T-helper 1 cell treated with Interleukin-12 subunit alpha and Interleukin-12 subunit beta and Interleukin-4 antibody, amounts not matched to agents 30 ng/mL and 1 ng/mL, for 36 hours (primary cell): ENCODE measurements around the gene AOC2. TPM values are rescaled to one million over a fixed set of nuclear protein-coding genes. Genes with fewer than 3 reads are reported as not detected.
"Not testable (repeated sequence)": the region's sequence is repeated elsewhere in the genome, so short reads cannot be mapped to it uniquely, and the experiment has no call there.

Experiments used
- intact Hi-C: fragments of 100-400 bp; cut with micrococcal nuclease; formaldehyde crosslinking; loops from one replicate; pipeline ENCODE4 v1.15.1; 2024
- total RNA-seq: library from RNA; stranded (reverse); gene quantifications from 2 replicates; pipeline ENCODE4 v1.2.3, GENCODE V29; 2022

Gene AOC2
- total RNA-seq, 1 donor from 2014 or later = 2.6 TPM

DNA sequence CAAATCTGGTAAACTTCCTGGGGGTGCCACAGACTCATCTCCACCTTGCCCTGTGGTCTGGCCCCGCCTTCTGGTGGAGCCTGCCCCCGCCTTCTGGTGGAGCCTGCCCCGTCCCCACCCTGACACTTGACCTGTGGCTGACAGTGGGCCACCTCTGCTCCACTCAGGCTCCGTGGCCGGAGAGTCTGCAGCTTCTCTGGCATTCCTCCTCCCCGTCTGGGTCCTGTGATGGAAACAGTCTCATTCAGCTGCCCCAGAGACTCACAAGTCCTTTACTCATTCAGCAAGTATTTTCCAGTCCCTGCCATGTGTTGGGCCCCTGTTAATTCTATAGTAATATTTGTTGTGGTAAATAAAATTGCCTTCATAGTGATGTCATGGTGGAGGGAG lies 35.2 kb downstream of the AOC2 start:
- intact Hi-C loops = no loop called here

DNA sequence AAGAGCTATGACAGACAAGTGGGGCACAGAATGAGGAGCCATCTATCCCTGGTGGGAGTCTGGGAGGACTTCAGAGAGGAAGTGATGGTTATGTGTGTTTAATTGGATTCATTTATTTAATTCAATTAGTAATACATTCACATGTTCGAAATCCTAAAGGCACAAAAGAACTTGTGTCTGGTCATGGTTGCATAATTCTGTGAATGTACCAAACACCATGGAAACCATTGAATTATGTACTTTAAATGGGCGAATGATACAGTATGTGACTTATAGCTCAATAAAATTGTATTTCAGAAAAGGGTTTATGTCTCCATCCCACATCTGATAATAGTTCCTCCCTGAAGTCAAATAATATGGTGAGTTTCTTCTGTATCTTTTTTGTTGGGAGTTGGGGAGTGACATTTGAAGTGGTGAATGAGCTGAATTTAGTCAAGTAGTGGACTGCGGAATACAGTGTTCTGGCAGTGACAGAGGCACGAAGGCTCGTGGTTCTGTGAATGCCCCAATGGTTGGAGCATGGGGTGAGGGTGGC lies 36.5 kb downstream of the AOC2 start:
- intact Hi-C loops = no loop called here

DNA sequence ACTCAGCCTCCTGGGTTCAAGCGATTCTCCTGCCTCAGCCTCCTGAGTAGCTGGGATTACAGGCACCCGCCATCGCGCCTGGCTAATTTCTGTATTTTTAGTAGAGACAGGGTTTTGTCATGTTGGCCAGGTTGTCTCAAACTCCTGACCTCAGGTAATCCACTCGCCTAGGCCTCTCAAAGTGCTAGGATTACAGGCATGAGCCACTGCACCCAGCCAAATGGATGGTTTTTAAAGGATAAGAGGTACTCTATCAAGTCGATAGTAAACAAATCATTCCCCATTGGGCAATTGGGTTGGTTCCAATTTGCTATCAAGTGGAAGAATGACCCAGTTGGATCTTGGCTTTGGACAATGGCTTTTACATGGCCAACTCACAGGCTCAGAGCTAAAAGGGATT lies 37.3 kb downstream of the AOC2 start:
- intact Hi-C loops = not testable (repeated sequence)

DNA sequence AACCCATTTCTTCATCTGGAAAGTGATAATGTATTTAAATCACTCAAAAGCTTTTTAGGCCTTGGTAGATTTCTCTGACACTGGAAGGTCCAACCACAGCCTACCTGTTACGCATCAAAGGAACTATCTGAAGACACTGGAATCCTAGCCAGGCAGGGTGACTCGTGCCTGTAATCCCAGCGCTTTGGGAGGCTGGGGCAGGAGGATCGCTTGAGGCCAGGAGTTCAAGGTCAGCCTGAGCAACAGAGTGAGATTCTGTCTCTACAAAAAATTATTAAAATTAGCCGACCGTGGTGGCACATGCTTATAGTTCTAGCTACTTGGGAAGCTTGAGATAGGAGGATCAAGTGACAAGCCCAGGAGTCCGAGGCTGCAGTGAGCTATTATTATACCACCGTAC lies 37.8 kb downstream of the AOC2 start:
- intact Hi-C loops = no loop called here

DNA sequence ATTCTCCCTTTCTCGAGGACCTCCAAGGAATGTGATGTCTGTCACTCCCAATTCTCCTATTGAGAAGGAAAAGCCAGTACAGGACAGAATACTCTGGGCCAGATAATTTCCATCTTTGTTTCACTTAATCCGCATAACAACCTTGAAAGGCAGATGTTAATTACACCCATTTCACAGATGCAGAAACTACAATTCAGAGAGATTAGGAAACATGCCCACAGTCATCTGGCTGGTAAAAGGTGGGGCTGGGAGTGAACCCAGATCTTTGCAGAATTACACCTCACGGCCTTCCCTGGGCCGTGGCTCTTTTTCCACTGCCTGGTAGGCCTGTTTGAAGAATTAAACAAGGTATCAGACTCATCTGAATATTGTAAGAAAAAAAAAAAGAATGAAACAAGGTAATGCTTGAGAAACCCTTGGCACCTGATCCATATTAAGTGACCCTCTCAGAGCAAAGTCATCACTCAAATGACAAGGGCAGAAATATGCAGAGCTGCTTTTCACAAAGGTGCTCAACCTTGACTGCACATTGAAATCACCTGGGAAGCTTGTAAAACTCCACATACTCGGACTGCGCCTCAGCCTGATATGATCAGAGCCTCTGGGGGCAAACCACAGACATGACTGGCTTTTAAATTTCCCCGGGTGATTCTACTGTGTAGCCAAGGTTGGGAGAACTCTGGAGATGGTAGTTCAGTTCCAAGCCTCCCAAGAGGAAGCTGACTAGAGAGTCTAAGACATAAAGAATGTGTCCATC lies 39.6 kb downstream of the AOC2 start:
- intact Hi-C loops = no loop called here

DNA sequence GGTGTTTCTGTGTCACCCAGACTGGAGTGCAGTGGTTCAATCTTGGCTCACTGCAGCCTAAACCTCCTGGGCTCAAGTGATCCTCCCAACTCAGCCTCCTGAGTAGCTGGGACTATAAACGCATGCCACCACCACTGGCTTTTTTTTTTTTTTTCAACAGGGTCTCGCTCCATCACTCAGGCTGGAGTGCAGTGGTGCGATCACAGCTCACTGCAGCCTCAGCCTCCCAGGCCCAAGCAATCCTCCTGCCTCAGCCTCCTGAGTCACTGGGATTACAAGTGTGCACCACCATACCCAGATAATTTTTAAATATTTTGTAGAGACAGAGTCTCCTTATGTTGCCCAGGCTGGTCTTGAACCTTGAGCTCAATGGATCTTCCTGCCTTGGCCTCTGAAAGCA lies 41.4 kb downstream of the AOC2 start:
- intact Hi-C loops = not testable (repeated sequence)

DNA sequence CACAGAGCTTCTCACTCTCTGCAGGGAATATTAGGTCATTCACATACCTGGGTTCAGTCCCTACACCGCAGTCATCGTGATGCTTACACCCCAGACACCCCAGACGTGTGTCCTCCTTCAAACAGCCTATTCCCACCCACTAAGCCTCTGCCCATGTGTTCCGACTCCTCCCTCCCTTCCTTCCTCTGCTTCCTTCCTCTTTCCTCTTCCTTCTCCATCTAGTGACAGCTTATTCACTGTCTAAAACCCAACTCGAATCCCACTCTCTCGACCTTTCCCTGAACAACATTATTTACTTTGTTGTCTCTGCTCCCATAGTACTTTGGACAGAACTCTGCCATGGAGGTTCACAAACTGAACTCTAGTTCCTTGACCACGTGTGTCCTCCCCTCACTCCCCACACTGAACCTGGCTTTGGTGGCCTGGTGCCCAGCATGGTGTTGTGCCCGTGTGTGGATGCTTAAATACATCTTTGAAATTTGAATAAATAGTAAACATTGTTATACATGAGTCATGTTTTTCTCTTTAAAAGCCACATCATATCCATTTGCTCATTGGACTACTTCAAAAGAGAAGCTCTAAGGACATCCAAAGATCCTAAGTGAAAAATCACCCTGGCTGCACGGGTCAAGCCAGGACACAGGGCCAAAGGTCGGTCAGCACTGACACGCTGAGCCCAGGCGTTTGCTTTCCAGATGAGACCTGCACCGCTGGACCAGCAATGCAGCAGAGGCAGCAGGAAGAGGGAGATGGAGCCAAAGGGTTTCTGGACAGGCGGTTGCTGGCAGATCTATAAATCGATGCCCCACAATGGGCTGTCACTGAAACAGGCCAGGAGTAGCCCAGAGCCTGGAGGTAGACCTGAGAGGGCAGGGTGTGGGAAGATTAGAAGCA lies 42.1 kb downstream of the AOC2 start:
- intact Hi-C loops = no loop called here

DNA sequence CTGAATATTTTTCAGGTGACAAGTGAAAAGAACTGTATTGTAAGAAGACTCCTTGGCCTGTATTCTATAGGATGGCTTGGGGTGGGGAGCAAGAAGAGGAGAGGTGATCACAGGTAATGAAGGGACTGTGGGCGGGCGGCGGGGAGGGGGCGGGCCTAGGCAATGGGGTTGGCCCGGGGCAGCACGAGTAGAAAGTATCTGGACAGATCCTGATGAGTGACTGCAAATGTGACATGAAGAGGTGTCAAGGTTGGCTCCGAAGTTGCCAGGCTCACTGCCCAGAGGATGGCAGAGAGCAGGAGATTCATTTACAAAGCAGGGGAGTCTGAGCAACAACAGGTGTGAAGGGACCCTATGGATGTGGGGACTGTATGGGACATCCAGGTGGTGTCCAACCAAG lies 45.4 kb downstream of the AOC2 start:
- intact Hi-C loops = no loop called here

DNA sequence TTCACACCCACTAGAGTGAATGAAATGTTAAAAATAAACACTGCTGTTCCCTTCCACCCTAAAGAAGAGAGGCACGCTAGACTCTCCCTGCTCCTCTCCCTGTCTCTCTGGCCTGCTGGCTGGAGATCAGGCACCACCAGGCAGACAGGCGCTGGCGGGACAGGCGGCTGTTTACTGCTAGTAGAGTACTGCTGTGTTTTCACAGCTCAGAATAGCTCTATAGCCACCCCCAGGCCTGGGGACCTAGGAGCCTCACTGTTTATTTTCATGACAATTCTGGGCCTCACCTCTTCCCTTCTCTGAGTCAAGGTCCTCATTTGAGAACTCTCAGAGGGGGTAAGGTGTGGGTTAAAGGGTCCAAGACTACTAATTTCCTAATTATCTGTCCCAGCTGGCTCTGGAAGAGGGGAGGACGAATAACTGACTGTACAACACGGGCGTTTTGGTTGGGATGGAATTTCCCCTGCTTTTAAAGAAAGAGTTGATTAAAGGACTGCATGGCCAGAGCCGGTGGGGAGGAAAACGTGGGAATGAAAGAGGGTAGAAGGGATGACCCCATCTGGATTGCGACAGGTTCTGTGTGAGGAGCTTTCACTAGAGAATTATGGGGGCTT lies 47.3 kb downstream of the AOC2 start:
- intact Hi-C loops = no loop called here

DNA sequence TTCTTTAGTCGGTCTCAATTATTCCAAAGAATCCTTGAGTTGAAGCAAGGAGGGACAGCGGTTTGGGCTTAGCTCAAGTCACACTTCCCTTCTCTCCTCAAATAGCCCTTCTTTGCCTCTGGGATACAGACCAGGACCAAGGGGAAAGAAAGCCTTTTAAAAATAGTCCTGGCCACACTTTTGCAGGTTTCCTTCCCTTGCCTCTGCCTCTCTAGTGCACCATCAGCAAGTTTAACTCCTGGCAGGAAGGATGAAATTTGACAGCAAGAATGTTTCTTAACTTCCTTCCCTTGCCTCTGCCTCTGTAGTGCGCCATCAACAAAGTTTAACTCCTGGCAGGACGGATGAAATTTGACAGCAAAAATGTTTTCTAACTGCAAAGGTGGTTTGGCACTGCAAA lies 49.0 kb downstream of the AOC2 start:
- intact Hi-C loops = no loop called here

DNA sequence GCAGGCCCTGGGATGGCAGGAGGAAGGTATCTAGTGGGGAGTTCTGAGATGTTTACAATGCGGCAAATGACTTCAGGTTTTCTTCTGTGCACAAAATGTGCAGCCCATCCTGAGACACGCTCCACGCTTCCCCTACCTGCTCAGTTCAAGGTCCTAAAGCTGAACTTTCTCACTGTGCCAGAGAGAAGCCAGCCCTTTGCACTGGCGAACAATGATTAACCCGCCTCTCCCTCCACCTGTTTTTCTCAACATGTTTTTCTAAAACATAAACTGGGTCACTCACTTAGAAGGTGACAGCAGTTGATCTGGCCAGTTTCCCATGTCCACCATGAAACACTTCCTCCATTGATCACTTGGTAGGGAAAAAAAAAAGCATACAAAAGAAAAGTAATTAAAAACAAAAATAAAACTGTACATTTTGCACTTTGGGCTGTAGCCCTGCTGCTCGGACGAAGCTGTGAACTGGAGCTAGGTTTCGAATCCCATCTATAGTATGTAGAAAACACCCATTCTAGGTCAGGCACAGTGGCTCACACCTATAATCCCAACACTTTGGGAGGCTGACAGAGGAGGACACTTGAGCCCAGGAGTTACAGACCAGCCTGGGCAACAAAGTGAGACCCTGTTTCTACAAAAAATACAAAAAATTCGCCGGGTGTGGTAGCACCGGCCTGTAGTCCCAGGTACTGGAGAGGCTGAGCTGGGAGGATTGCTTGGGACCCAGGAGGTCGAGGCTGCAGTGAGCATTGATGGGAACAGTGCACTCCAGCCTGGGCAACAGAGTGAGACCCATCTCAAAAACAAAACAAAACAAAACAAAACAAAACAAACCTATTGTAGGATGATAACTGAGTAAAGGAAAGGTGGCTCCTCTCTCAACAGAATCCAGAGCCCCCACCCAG lies 50.2 kb downstream of the AOC2 start:
- intact Hi-C loops = no loop called here

DNA sequence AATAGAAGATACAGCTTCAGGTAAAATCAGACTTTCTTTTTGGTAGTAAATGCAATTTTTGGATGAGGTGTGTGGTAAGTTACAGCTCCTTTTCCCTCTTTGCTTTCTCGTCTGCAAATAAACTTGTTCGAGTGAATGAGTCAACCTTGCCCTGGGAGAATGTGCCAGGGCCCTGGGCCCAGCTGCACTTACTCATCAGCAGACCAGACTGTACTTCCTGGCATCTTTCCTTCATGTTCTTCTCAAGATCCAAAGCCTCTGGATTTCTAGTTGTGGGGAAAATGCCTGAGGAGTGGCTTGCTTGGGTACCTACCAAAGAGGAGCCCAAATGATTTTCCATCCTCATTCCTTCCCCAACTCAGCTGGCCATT lies 50.8 kb downstream of the AOC2 start:
- intact Hi-C loops = no loop called here

DNA sequence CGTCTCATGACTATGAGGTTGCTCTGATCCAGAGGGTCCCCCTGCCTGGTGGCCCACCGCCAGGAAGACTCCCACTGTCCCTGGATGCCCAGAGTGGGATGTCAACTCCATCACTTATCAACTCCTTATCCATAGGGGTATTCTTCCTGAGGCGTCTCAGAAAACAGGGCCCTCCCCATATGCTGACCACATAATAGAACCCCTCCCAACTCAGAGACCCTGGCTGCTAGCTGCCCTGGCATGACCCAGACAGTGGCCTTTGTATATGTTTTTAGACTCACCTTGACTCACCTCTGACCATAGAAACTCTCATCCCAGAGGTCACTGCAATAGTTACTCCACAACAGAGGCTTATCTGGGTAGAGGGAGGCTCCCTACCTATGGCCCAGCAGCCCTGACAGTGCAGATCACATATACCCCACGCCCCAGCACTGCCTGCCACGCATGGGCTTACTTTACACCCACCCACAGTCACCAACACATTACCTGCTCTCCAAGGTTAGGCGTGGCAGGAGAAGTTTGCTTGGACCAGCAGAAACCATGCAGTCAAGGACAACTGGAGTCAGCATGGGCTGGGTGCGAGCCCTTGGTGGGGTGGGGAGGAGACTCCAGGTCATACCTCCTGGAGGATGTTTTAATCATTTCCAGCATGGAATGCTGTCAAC lies 53.9 kb downstream of the AOC2 start:
- intact Hi-C loops = no loop called here

DNA sequence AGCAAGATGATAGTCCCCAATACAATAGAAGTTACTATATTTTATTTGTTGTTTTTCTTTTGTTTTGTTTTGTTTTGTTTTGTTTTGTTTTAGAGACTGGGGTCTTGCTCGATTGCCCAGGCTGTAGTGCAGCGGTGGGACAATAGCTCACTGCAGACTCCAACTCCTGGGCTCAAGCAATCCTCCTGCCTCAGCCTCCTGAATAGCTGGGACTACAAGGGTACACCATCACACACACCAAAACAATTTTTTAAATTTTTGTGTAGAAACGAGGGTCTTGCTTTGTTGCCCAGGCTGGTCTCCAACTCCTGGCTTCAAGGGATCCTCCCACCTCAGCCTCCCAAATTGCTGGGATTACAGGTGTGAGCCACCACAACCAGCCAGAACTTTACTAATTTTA lies 55.6 kb downstream of the AOC2 start:
- intact Hi-C loops = not testable (repeated sequence)

Other genes starting within 250 kb of the AOC2 start
- 73.4 and 75.5 TPM in 2 replicates for gene RETREG3, start 235.2 kb upstream of the AOC2 start, total RNA-seq
- 54.7 and 60.5 TPM in 2 replicates for gene TUBG1, start 234.9 kb upstream of the AOC2 start, total RNA-seq
- 8.1 and 9.4 TPM in 2 replicates for gene TUBG2, start 185.3 kb upstream of the AOC2 start, total RNA-seq
- gene PLEKHH3, start 167.6 kb upstream of the AOC2 start, total RNA-seq = 0.61 and 1.8 TPM in 2 replicates
- 0.81 and 1.0 TPM in 2 replicates for gene CCR10, start 162.7 kb upstream of the AOC2 start, total RNA-seq
- gene CNTNAP1, start 162.0 kb upstream of the AOC2 start, total RNA-seq = 2.2 and 2.8 TPM in 2 replicates
- gene EZH1, start 99.5 kb upstream of the AOC2 start, total RNA-seq = 49.8 and 54.7 TPM in 2 replicates
- gene RAMP2, start 83.4 kb upstream of the AOC2 start, total RNA-seq = not detected in 2 replicates
- 59.0 and 65.1 TPM in 2 replicates for gene VPS25, start 71.1 kb upstream of the AOC2 start, total RNA-seq
- 0.15 and 0.22 TPM in 2 replicates for gene WNK4, start 64.0 kb upstream of the AOC2 start, total RNA-seq
- 48.1 and 49.5 TPM in 2 replicates for gene COA3, start 45.9 kb upstream of the AOC2 start, total RNA-seq
- not detected in 2 replicates for gene CNTD1, start 45.7 kb upstream of the AOC2 start, total RNA-seq
- gene BECN1, start 20.3 kb upstream of the AOC2 start, total RNA-seq = 114 and 119 TPM in 2 replicates
- gene PSME3, start 11.2 kb upstream of the AOC2 start, total RNA-seq = 125 and 146 TPM in 2 replicates
- gene AOC3, start 6.6 kb downstream of the AOC2 start, total RNA-seq = 1.7 and 2.2 TPM in 2 replicates
- gene G6PC1, start 56.2 kb downstream of the AOC2 start, total RNA-seq = not detected in 2 replicates
- 41.2 and 51.5 TPM in 2 replicates for gene AARSD1, start 119.9 kb downstream of the AOC2 start, total RNA-seq
- 0.63 and 0.81 TPM in 2 replicates for gene PTGES3L, start 135.5 kb downstream of the AOC2 start, total RNA-seq
- 17.4 and 17.8 TPM in 2 replicates for gene RUNDC1, start 136.0 kb downstream of the AOC2 start, total RNA-seq
- 816 and 851 TPM in 2 replicates for gene RPL27, start 153.8 kb downstream of the AOC2 start, total RNA-seq
- 152 and 171 TPM in 2 replicates for gene IFI35, start 162.2 kb downstream of the AOC2 start, total RNA-seq
- gene VAT1, start 177.8 kb downstream of the AOC2 start, total RNA-seq = 10.7 and 11.6 TPM in 2 replicates
- not detected in 2 replicates for gene RND2, start 180.7 kb downstream of the AOC2 start, total RNA-seq